Measurements from ENCODE around the gene RALGPS1.

Gene RALGPS1

DNA sequence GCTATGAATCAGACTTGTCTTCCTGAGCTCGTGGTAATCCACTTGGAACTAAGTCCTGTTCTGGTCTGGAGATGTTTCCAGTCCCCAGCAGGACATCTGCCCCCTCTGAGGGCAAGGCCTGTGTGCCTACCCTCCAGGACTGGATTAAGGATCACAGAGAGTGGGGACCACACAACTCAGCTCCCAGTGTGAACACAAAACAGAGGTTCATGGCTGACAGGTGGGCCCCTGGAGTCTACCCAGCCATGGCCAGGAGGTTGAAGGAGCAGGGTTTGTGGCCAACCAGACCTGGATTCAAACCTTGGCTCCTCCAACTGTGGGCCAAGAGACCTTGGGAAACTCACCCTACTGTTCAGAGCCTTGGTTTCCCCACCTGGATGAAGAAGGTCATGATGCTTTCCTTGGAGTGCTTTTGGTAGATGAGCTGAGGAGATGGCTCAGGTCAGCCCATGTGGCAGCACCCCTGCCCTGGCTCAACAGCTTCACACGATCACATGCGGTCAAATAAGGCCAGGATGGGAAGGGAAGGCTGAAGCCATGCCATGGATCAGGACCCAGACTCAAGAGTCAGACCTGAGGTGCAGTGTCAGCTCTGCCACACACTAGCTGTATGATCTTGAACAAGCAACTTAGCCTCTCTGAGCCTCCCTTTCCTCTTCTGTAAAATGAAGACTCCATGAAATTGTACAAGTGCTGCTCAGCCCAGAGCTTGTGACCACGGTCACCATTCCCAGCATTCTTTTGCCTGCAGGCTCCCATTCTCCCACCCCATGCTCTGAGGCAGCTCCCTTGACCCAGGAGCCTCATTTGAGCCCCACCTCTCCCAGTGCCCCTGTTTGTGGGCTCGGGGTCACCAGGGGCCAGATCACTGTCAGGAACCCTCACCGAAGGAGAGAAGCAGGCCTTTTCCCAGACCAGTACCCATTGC lies 235.1 kb downstream of the RALGPS1 start:
- TF ChIP-seq, protein P1, sequence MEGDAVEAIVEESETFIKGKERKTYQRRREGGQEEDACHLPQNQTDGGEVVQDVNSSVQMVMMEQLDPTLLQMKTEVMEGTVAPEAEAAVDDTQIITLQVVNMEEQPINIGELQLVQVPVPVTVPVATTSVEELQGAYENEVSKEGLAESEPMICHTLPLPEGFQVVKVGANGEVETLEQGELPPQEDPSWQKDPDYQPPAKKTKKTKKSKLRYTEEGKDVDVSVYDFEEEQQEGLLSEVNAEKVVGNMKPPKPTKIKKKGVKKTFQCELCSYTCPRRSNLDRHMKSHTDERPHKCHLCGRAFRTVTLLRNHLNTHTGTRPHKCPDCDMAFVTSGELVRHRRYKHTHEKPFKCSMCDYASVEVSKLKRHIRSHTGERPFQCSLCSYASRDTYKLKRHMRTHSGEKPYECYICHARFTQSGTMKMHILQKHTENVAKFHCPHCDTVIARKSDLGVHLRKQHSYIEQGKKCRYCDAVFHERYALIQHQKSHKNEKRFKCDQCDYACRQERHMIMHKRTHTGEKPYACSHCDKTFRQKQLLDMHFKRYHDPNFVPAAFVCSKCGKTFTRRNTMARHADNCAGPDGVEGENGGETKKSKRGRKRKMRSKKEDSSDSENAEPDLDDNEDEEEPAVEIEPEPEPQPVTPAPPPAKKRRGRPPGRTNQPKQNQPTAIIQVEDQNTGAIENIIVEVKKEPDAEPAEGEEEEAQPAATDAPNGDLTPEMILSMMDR (IDR thresholded peaks at IDR 0.05; ENCODE audit: poor library complexity, severe bottlenecking) = no peak
- Histone ChIP-seq H3K4me3 (ENCODE audit: severe bottlenecking) (no peak overlapping the region), H3K27me3 (ENCODE audit: insufficient read depth, poor library complexity, severe bottlenecking) (no peaks in the 10 kb centered on the region), H3K27ac (ENCODE audit: poor library complexity, severe bottlenecking) (no peak overlapping the region), H3K4me1 (ENCODE audit: insufficient read depth, poor library complexity, severe bottlenecking) (no peaks in the 10 kb centered on the region), H3K36me3 (ENCODE audit: low read depth) (no peaks in the 10 kb centered on the region), H3K9me3 (ENCODE audit: severe bottlenecking) (no peaks in the 10 kb centered on the region)
- DNase-seq (ENCODE audit: low spot score) (no peak), ATAC-seq (ENCODE audit: low read depth) (no peak)

GRCh38 chr9:127153501-127153900 lies 238.9 kb downstream of the RALGPS1 start:
- Histone ChIP-seq H3K27me3 (ENCODE audit: insufficient read depth, poor library complexity, severe bottlenecking) (no peaks in the 10 kb centered on the region), H3K9me3 (ENCODE audit: severe bottlenecking) (no peaks in the 10 kb centered on the region), H3K4me3 (ENCODE audit: severe bottlenecking) (no peak overlapping the region), H3K4me1 (ENCODE audit: insufficient read depth, poor library complexity, severe bottlenecking) (no peaks in the 10 kb centered on the region), H3K36me3 (ENCODE audit: low read depth) (no peaks in the 10 kb centered on the region), H3K27ac (ENCODE audit: poor library complexity, severe bottlenecking) (no peak overlapping the region)
- no peak for ATAC-seq (ENCODE audit: low read depth)
- no peak for DNase-seq (ENCODE audit: low spot score)
- TF ChIP-seq, protein P1 (IDR thresholded peaks at IDR 0.05; ENCODE audit: poor library complexity, severe bottlenecking) = no peak

DNA sequence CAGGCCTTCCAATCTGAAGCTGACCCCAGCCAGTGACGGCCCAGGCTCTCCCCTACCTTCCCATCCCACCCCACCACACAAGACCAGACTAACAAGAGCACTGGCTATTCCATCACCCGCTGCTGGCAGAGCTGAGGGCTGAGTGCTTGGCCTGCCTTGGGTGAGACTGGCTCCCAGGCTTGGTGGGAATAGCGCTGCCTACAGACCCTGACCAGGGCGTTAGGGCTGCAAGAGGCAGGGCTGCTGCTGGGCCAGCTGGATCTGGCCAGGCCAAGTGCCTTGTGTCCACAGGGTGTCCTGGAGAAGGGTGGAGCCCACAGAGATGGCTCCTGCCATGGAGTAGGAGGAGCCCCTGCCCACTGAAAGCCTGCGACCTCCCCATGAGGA lies 239.4 kb downstream of the RALGPS1 start:
- H3K36me3 ChIP-seq (ENCODE audit: low read depth) = no peaks in the 10 kb centered on the region
- no peaks in the 10 kb centered on the region for H3K27me3 ChIP-seq (ENCODE audit: insufficient read depth, poor library complexity, severe bottlenecking)
- DNase-seq (ENCODE audit: low spot score) (no peak), ATAC-seq (ENCODE audit: low read depth) (no peak)
- TF ChIP-seq, protein P1 (IDR thresholded peaks at IDR 0.05; ENCODE audit: poor library complexity, severe bottlenecking) = no peak
- no peak overlapping the region for H3K27ac ChIP-seq (ENCODE audit: poor library complexity, severe bottlenecking)
- no peak overlapping the region for H3K4me3 ChIP-seq (ENCODE audit: severe bottlenecking)
- no peaks in the 10 kb centered on the region for H3K4me1 ChIP-seq (ENCODE audit: insufficient read depth, poor library complexity, severe bottlenecking)
- H3K9me3 ChIP-seq (ENCODE audit: severe bottlenecking) = no peaks in the 10 kb centered on the region

GRCh38 chr9:127154390-127155191 lies 240.0 kb downstream of the RALGPS1 start:
- H3K36me3 ChIP-seq (ENCODE audit: low read depth) = no peaks in the 10 kb centered on the region
- H3K4me3 ChIP-seq (ENCODE audit: severe bottlenecking) = no peak overlapping the region
- H3K9me3 ChIP-seq (ENCODE audit: severe bottlenecking) = no peaks in the 10 kb centered on the region
- no peaks in the 10 kb centered on the region for H3K4me1 ChIP-seq (ENCODE audit: insufficient read depth, poor library complexity, severe bottlenecking)
- no peak for ATAC-seq (ENCODE audit: low read depth)
- TF ChIP-seq, protein P1 (IDR thresholded peaks at IDR 0.05; ENCODE audit: poor library complexity, severe bottlenecking) = no peak
- H3K27ac ChIP-seq (ENCODE audit: poor library complexity, severe bottlenecking) = no peak overlapping the region
- no peak for DNase-seq (ENCODE audit: low spot score)
- H3K27me3 ChIP-seq (ENCODE audit: insufficient read depth, poor library complexity, severe bottlenecking) = no peaks in the 10 kb centered on the region
